Mesothelial cell of epicardium (in vitro differentiated cells): Measurements from ENCODE around the gene GLYATL1. TPM values are rescaled to one million over a fixed set of nuclear protein-coding genes. Genes with fewer than 3 reads are reported as not detected.

ENCODE experiments used
- DNase-seq, 2 experiments: peaks; one replicate each; pipeline ENCODE4 v3.0.0; 2021; ENCODE audit warnings: low spot score in 2 of 2; ENCODE audit not compliant: unreplicated experiment in 2 of 2
- H3K27ac Mint-ChIP-seq: 2 replicates; pipeline ENCODE4 v1.8.0; 2021; ENCODE audit warnings: mixed read lengths
- H3K27me3 Mint-ChIP-seq: 2 replicates; pipeline ENCODE4 v1.8.0; 2021; ENCODE audit warnings: low read depth, mixed read lengths
- H3K36me3 Mint-ChIP-seq: 2 replicates; pipeline ENCODE4 v1.8.0; 2021; ENCODE audit warnings: mixed read lengths
- H3K4me1 Mint-ChIP-seq: 2 replicates; pipeline ENCODE4 v1.8.0; 2021; ENCODE audit warnings: mixed read lengths
- H3K4me3 Mint-ChIP-seq: 2 replicates; pipeline ENCODE4 v1.8.0; 2021; ENCODE audit warnings: mild to moderate bottlenecking, moderate library complexity, mixed read lengths
- H3K9me3 Mint-ChIP-seq: 2 replicates; pipeline ENCODE4 v1.8.0; 2021; ENCODE audit warnings: mixed read lengths
- CTCF ChIP-seq: fragments of 200-600 bp; sonication (generic); IDR thresholded peaks from one replicate; pipeline ENCODE4 v1.5.0; 2021; ENCODE audit warnings: antibody characterized with exemption; ENCODE audit not compliant: unreplicated experiment
- total RNA-seq: library from RNA; stranded (reverse); gene quantifications from 3 replicates; pipeline ENCODE4 v1.2.1, GENCODE V29; 2021

The GLYATL1 gene
- total RNA-seq, 1 donor from 2014 or later: 0.89 TPM

- DNase-seq: peak in 1 of 2 experiments; percentile 39
- H3K36me3 Mint-ChIP-seq: no peaks in the 10 kb centered on the region
- TF ChIP-seq CTCF: no peak
- H3K27me3 Mint-ChIP-seq: peaks cover 96% of the 10 kb centered on the region
- H3K27ac Mint-ChIP-seq: no peak overlapping the region
- H3K4me3 Mint-ChIP-seq: peak overlapping the region; percentile 60
- H3K4me1 Mint-ChIP-seq: peaks cover 3% of the 10 kb centered on the region
- H3K9me3 Mint-ChIP-seq: no peaks in the 10 kb centered on the region
Observed at GRCh38 chr11:58905011-58905720, 34.1 kb upstream of the GLYATL1 start.

GRCh38 chr11:58905721-58906547 lies 33.4 kb upstream of the GLYATL1 start:
- Mint-ChIP-seq H3K27ac (no peak overlapping the region), H3K4me1 (peaks cover 3% of the 10 kb centered on the region), H3K4me3 (peak overlapping the region; percentile 60), H3K36me3 (no peaks in the 10 kb centered on the region), H3K27me3 (peaks cover 93% of the 10 kb centered on the region), H3K9me3 (no peaks in the 10 kb centered on the region)
- DNase-seq: peak in 1 of 2 experiments; percentile 51
- peak; percentile 18 for TF ChIP-seq CTCF

- no peak overlapping the region for H3K27ac Mint-ChIP-seq
- H3K9me3 Mint-ChIP-seq: no peaks in the 10 kb centered on the region
- peaks cover 91% of the 10 kb centered on the region for H3K27me3 Mint-ChIP-seq
- no peak overlapping the region for H3K4me3 Mint-ChIP-seq
- peaks cover 3% of the 10 kb centered on the region for H3K4me1 Mint-ChIP-seq
- no peaks in the 10 kb centered on the region for H3K36me3 Mint-ChIP-seq
- no peak for TF ChIP-seq CTCF
- DNase-seq: no peak
Observed at GRCh38 chr11:58907780-58908179, 31.5 kb upstream of the GLYATL1 start.

- Mint-ChIP-seq H3K27me3 (peaks cover 59% of the 10 kb centered on the region), H3K36me3 (no peaks in the 10 kb centered on the region), H3K4me3 (no peak overlapping the region), H3K4me1 (no peaks in the 10 kb centered on the region), H3K27ac (no peak overlapping the region), H3K9me3 (peaks cover 15% of the 10 kb centered on the region)
- no peak for TF ChIP-seq CTCF
- no peak for DNase-seq
Observed at GRCh38 chr11:58912124-58912523, 27.2 kb upstream of the GLYATL1 start.

GRCh38 chr11:58913685-58914084 lies 25.6 kb upstream of the GLYATL1 start:
- Mint-ChIP-seq H3K27me3 (peaks cover 44% of the 10 kb centered on the region), H3K9me3 (peaks cover 27% of the 10 kb centered on the region), H3K27ac (no peak overlapping the region), H3K36me3 (no peaks in the 10 kb centered on the region), H3K4me1 (no peaks in the 10 kb centered on the region), H3K4me3 (no peak overlapping the region)
- TF ChIP-seq CTCF: no peak
- DNase-seq: no peak
